HG03469 (cell line): ENCODE data around the gene METTL4.
"Not testable (repeated sequence)": the region's sequence is repeated elsewhere in the genome, so short reads cannot be mapped to it uniquely, and the experiment has no call there.

ENCODE experiments used
- ATAC-seq: cut with Tn5 transposase; IDR thresholded peaks from one replicate; pipeline ENCODE4 v1.9.1; 2021; ENCODE audit warnings: mild to moderate bottlenecking, moderate library complexity, moderate number of reproducible peaks; ENCODE audit not compliant: unreplicated experiment

The METTL4 gene

GRCh38 chr18:2524794-2525198 is 46.5 kb downstream of the METTL4 start:
- not testable (repeated sequence) for ATAC-seq

GRCh38 chr18:2522112-2522511 is 49.2 kb downstream of the METTL4 start:
- ATAC-seq: no peak

- no peak for ATAC-seq
These were observed 52.8 kb downstream of the METTL4 start for GRCh38 chr18:2518473-2518872.

- ATAC-seq: no peak
These were observed 55.2 kb downstream of the METTL4 start for GRCh38 chr18:2515908-2516625.

GRCh38 chr18:2515171-2515787 is 56.0 kb downstream of the METTL4 start:
- no peak for ATAC-seq

GRCh38 chr18:2513616-2514015 is 57.7 kb downstream of the METTL4 start:
- ATAC-seq: no peak

GRCh38 chr18:2512059-2512458 is 59.2 kb downstream of the METTL4 start:
- ATAC-seq: no peak

- ATAC-seq: no peak
These were observed 59.9 kb downstream of the METTL4 start for GRCh38 chr18:2511451-2511850.

- no peak for ATAC-seq
These were observed 60.9 kb downstream of the METTL4 start for GRCh38 chr18:2510416-2510815.

- ATAC-seq: no peak
These were observed 62.6 kb downstream of the METTL4 start for GRCh38 chr18:2508678-2509077.

- no peak for ATAC-seq
These were observed 63.1 kb downstream of the METTL4 start for GRCh38 chr18:2508155-2508554.

GRCh38 chr18:2504642-2505041 is 66.7 kb downstream of the METTL4 start:
- no peak for ATAC-seq

- ATAC-seq: no peak
These were observed 68.4 kb downstream of the METTL4 start for GRCh38 chr18:2502880-2503279.

- no peak for ATAC-seq
These were observed 68.9 kb downstream of the METTL4 start for GRCh38 chr18:2502394-2502793.

GRCh38 chr18:2497797-2498196 is 73.5 kb downstream of the METTL4 start:
- ATAC-seq: no peak

GRCh38 chr18:2495381-2495780 is 75.9 kb downstream of the METTL4 start:
- no peak for ATAC-seq

GRCh38 chr18:2494921-2495320 is 76.4 kb downstream of the METTL4 start:
- no peak for ATAC-seq
